MCF 10A (cell line): ENCODE measurements around the gene MDFIC. TPM values are rescaled to one million over a fixed set of nuclear protein-coding genes. Genes with fewer than 3 reads are reported as not detected.

Experiments
- BruUV-seq: library from RNA; stranded (reverse); fragments of 400-500 nt; replicated peaks from 2 replicates; lab custom pipeline; 2021; lab: Mats Ljungman, UMichigan
- CTCF ChIA-PET: fragments of 300-600 bp; sonication (Branson Sonifier 250); formaldehyde crosslinking; extraction: SDS; loops from one replicate; lab custom pipeline; 2021; ENCODE audit warnings: antibody characterized with exemption, inconsistent platforms; lab: Yijun Ruan, JAX
- POLR2A ChIA-PET: fragments of 300-600, 350-650 bp; sonication (Branson Sonifier 250); formaldehyde crosslinking; extraction: SDS; loops from one replicate; lab custom pipeline; 2020; ENCODE audit warnings: antibody characterized with exemption, inconsistent platforms; lab: Yijun Ruan, JAX
- DNase-seq: peaks from one replicate; pipeline ENCODE4 v3.0.0-alpha.2; 2018; ENCODE audit not compliant: unreplicated experiment
- H3K27ac Mint-ChIP-seq: one replicate; pipeline ENCODE4 v1.8.0; 2022; ENCODE audit warnings: mild to moderate bottlenecking, low read depth, mixed read lengths; ENCODE audit not compliant: unreplicated experiment
- H3K27me3 Mint-ChIP-seq: one replicate; pipeline ENCODE4 v1.8.0; 2022; ENCODE audit warnings: mixed read lengths; ENCODE audit not compliant: insufficient read depth, unreplicated experiment
- H3K36me3 Mint-ChIP-seq: one replicate; pipeline ENCODE4 v1.8.0; 2022; ENCODE audit warnings: mild to moderate bottlenecking, moderate library complexity, mixed read lengths; ENCODE audit not compliant: insufficient read depth, unreplicated experiment
- H3K4me1 Mint-ChIP-seq: one replicate; pipeline ENCODE4 v1.8.0; 2022; ENCODE audit warnings: mixed read lengths; ENCODE audit not compliant: insufficient read depth, unreplicated experiment
- H3K4me3 Mint-ChIP-seq: one replicate; pipeline ENCODE4 v1.8.0; 2022; ENCODE audit warnings: mild to moderate bottlenecking, moderate library complexity, mixed read lengths; ENCODE audit not compliant: unreplicated experiment
- H3K9me3 Mint-ChIP-seq: one replicate; pipeline ENCODE4 v1.8.0; 2022; ENCODE audit warnings: mixed read lengths; ENCODE audit not compliant: unreplicated experiment
- intact Hi-C: fragments of 100-400 bp; cut with micrococcal nuclease; formaldehyde crosslinking; loops from 2 replicates; pipeline ENCODE4 v1.14.1; 2022
- total RNA-seq: library from RNA; stranded (reverse); gene quantifications from 2 replicates; pipeline ENCODE4 v1.2.3, GENCODE V29; 2022
- TF ChIP-seq, protein P1 (sequence below): fragments of 200-600 bp; IDR thresholded peaks from one replicate; pipeline ENCODE4 v1.8.0; 2022; ENCODE audit warnings: antibody characterized with exemption, mild to moderate bottlenecking; ENCODE audit not compliant: unreplicated experiment

MDFIC gene
- total RNA-seq, 1 experiment from 2014 or later = 7.8 TPM

GRCh38 chr7:115052706-115053105 lies 130.8 kb downstream of the MDFIC start:
- H3K27ac Mint-ChIP-seq = no peak overlapping the region
- no TSS peak for BruUV-seq
- H3K4me3 Mint-ChIP-seq = no peak overlapping the region
- H3K9me3 Mint-ChIP-seq = no peaks in the 10 kb centered on the region
- CTCF ChIA-PET = no interaction called here
- H3K36me3 Mint-ChIP-seq = no peaks in the 10 kb centered on the region
- no peak for DNase-seq
- no peaks in the 10 kb centered on the region for H3K4me1 Mint-ChIP-seq
- intact Hi-C loops = no loop called here
- POLR2A ChIA-PET = no interaction called here
- TF ChIP-seq, protein P1, sequence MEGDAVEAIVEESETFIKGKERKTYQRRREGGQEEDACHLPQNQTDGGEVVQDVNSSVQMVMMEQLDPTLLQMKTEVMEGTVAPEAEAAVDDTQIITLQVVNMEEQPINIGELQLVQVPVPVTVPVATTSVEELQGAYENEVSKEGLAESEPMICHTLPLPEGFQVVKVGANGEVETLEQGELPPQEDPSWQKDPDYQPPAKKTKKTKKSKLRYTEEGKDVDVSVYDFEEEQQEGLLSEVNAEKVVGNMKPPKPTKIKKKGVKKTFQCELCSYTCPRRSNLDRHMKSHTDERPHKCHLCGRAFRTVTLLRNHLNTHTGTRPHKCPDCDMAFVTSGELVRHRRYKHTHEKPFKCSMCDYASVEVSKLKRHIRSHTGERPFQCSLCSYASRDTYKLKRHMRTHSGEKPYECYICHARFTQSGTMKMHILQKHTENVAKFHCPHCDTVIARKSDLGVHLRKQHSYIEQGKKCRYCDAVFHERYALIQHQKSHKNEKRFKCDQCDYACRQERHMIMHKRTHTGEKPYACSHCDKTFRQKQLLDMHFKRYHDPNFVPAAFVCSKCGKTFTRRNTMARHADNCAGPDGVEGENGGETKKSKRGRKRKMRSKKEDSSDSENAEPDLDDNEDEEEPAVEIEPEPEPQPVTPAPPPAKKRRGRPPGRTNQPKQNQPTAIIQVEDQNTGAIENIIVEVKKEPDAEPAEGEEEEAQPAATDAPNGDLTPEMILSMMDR = no peak
- peaks cover 81% of the 10 kb centered on the region for H3K27me3 Mint-ChIP-seq

- H3K4me1 Mint-ChIP-seq = no peaks in the 10 kb centered on the region
- H3K4me3 Mint-ChIP-seq = no peak overlapping the region
- DNase-seq = no peak
- no TSS peak for BruUV-seq
- no peaks in the 10 kb centered on the region for H3K36me3 Mint-ChIP-seq
- POLR2A ChIA-PET = interaction anchor here (0.6 kb wide), 1 partner anchor 47 kb away, joined by 3 read pairs; no protein-coding TSS in a partner anchor
- H3K27ac Mint-ChIP-seq = no peak overlapping the region
- CTCF ChIA-PET = no interaction called here
- TF ChIP-seq, protein P1 = no peak
- intact Hi-C loops = no loop called here
- no peaks in the 10 kb centered on the region for H3K9me3 Mint-ChIP-seq
- peaks cover 75% of the 10 kb centered on the region for H3K27me3 Mint-ChIP-seq
Observed at GRCh38 chr7:115054478-115055065, 132.7 kb downstream of the MDFIC start.

DNA sequence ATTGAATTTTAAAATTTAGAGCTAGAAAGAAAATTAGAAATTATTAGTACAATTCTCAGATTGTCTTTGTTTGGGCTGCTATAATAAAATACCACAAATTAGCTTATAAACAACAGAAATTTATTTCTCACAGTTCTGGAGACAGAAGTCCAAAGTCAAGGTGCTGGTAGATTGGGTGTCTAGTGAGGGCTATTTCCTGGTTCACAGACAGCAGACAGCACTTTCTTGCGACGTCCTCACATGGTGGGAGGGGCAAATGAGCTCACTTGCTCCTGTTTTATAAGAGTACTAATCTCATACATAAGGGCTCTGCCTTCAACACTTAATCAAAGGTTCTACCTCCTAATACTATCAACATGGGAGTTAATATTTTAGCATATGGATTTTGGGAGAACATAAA lies 134.1 kb downstream of the MDFIC start:
- peaks cover 61% of the 10 kb centered on the region for H3K27me3 Mint-ChIP-seq
- H3K36me3 Mint-ChIP-seq = no peaks in the 10 kb centered on the region
- TF ChIP-seq, protein P1 = no peak
- H3K4me1 Mint-ChIP-seq = no peaks in the 10 kb centered on the region
- no peak for DNase-seq
- no peak overlapping the region for H3K27ac Mint-ChIP-seq
- CTCF ChIA-PET = no interaction called here
- intact Hi-C loops = no loop called here
- no peak overlapping the region for H3K4me3 Mint-ChIP-seq
- POLR2A ChIA-PET = interaction anchor here (0.5 kb wide), 1 partner anchor 113 kb away, joined by 3 read pairs; no protein-coding TSS in a partner anchor
- BruUV-seq = no TSS peak
- H3K9me3 Mint-ChIP-seq = no peaks in the 10 kb centered on the region

- no peaks in the 10 kb centered on the region for H3K4me1 Mint-ChIP-seq
- CTCF ChIA-PET = no interaction called here
- peaks cover 48% of the 10 kb centered on the region for H3K27me3 Mint-ChIP-seq
- H3K9me3 Mint-ChIP-seq = no peaks in the 10 kb centered on the region
- H3K4me3 Mint-ChIP-seq = no peak overlapping the region
- intact Hi-C loops = no loop called here
- no TSS peak for BruUV-seq
- DNase-seq = no peak
- TF ChIP-seq, protein P1 = no peak
- no peak overlapping the region for H3K27ac Mint-ChIP-seq
- H3K36me3 Mint-ChIP-seq = no peaks in the 10 kb centered on the region
- POLR2A ChIA-PET = no interaction called here
Observed at GRCh38 chr7:115058726-115059125, 136.8 kb downstream of the MDFIC start.
